Subcutaneous adipose tissue (tissue), 4 donors: ENCODE data around the gene TLX2. TPM values are rescaled to one million over a fixed set of nuclear protein-coding genes. Genes with fewer than 3 reads are reported as not detected.

Experiments used
- total RNA-seq, 4 donors: library from RNA; depleted of rRNA; stranded (reverse); fragments of >200 nt; gene quantifications; one replicate each; pipeline ENCODE4 v1.1.0, GENCODE V29; 2016
- TF ChIP-seq, protein P1 (sequence below): fragments of 450-650 bp; IDR thresholded peaks from one replicate; pipeline ENCODE4 v1.5.1; 2016; ENCODE audit warnings: low read depth, mild to moderate bottlenecking, control low read depth, antibody characterized with exemption, moderate library complexity

Gene TLX2
- total RNA-seq, 4 donors from 2014 or later = not detected

- TF ChIP-seq, protein P1, sequence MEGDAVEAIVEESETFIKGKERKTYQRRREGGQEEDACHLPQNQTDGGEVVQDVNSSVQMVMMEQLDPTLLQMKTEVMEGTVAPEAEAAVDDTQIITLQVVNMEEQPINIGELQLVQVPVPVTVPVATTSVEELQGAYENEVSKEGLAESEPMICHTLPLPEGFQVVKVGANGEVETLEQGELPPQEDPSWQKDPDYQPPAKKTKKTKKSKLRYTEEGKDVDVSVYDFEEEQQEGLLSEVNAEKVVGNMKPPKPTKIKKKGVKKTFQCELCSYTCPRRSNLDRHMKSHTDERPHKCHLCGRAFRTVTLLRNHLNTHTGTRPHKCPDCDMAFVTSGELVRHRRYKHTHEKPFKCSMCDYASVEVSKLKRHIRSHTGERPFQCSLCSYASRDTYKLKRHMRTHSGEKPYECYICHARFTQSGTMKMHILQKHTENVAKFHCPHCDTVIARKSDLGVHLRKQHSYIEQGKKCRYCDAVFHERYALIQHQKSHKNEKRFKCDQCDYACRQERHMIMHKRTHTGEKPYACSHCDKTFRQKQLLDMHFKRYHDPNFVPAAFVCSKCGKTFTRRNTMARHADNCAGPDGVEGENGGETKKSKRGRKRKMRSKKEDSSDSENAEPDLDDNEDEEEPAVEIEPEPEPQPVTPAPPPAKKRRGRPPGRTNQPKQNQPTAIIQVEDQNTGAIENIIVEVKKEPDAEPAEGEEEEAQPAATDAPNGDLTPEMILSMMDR = no peak
Measured at GRCh38 chr2:74522516-74522915, 8.3 kb downstream of the TLX2 start.

DNA sequence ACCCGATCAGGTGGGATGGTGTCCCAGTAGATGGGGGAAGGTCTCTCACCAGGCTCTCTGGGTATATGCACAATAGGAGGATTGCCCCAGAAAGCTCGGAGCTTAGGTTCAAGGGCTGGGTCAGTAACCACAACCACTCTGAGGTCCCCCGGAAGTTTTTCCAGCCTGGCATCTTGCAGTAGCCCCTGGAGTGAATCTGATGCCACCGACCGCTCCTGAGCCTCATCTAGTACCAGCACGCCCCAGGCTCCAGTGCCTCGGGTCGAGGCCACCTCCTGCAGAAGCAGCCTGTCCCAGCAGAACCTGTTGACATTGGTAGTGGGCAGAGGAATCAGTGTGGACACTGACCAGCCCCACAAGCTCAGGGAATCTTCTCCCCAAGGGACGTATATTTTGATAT, 9.8 kb downstream of the TLX2 start:
- TF ChIP-seq, protein P1 = no peak

- TF ChIP-seq, protein P1 = no peak
Measured at GRCh38 chr2:74524955-74525716, 10.9 kb downstream of the TLX2 start.

DNA sequence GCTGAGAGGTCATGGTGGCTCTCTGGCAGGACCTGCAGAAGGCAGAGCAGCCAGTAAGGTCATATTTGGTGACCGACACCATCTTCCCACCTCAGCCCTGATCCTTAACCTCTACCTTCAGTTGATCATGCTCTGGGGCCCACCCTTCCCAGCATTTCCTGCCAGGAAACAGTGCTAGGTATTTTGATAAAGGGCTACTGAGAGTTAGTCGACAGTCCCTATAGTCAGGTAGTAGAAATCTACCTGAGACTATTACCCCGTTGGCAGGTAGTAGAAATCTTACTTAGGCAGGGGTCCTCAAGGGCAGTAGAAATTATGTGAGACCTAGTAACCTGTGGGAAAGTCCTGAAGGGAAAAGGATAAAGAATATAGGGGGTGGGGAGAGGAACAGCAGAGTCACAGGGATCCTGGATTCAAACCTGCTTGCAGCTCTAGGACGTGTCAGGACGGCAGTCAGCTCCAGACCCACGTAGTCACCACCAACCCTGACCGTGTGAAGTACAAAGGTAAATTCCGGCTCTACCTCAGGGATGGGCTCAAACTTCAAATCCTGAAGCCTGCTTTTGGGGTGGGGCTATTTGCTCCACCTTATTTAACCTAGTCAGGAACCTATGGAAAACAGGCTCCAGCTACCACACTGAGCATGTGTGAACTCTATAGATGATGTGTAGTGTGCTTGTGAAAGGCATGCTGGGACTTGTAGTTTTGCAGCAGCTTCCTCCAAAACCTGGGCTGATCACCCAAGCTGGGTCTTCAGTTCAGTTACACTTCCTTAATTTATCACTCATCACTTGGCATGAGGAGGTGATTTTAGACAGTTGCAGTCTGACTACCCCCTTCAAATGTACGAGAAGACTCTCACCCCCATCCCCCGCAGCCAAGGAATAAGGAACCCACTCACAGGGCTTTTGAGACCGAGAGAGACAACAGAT, 11.7 kb downstream of the TLX2 start, which contains the start of gene DQX1:
Gene DQX1 (minus strand): TSS at position 515 of the 932 bp plus-strand sequence. CDS start 502 bp downstream, at position 13.
- TF ChIP-seq, protein P1 = no peak

GRCh38 chr2:74526649-74527230, 12.5 kb downstream of the TLX2 start:
- TF ChIP-seq, protein P1 = no peak

DNA sequence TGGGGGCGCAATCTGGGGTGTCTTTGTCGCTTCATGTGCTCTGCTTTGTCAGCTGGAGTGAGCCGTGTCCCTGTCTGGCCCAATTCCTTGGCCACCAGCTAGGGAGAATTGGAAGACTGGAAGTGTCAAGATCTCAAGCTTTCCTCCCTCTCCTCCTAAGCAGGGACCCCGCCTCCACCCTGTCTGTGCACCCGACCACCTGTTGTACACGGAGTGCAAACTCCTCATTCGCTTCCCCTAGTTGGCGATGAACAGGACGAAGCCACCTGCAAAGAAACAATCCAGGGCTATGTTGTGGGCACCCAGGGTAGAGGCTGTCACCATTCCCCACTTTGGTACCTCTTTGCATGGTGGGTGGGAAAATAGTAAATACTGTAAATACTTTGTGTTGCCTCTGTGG, 13.5 kb downstream of the TLX2 start:
- TF ChIP-seq, protein P1 = no peak
